Activated CD4-positive, alpha-beta T cell treated with anti-CD3 and anti-CD28 coated beads, Interleukin-2, Interleukin-4, amounts not matched to agents 100 ng/mL and 50 ng/mL, durations not matched to agents 16 hours and 8 hours (primary cell): ENCODE measurements around the gene NR4A1.

Experiments
- DNase-seq: peaks from one replicate; pipeline ENCODE4 v3.0.0-alpha.2; 2020; ENCODE audit warnings: low spot score

Gene NR4A1

GRCh38 chr12:52050758-52051541 is at the start of gene NR4A1:
Gene NR4A1, plus strand, starts transcription at chr12:52051442. Its CDS starts 2,887 bp downstream, at chr12:52054329.
- DNase-seq, result peak; percentile 94

GRCh38 chr12:52003016-52003550 is 48.2 kb upstream of the NR4A1 start:
- DNase-seq, result no peak

GRCh38 chr12:52003591-52003990 is 47.7 kb upstream of the NR4A1 start:
- no peak for DNase-seq

- no peak for DNase-seq
Observed at GRCh38 chr12:52004042-52004648, 47.1 kb upstream of the NR4A1 start.

- DNase-seq, result no peak
Observed at GRCh38 chr12:52005218-52005902, 45.9 kb upstream of the NR4A1 start.

GRCh38 chr12:52005903-52006703 is 45.1 kb upstream of the NR4A1 start:
- no peak for DNase-seq

- DNase-seq, result no peak
Observed at GRCh38 chr12:52006726-52007157, 44.5 kb upstream of the NR4A1 start, which contains the start of gene TAMALIN. Gene TAMALIN, plus strand, starts transcription at chr12:52006946. Its CDS starts 74 bp downstream, at chr12:52007020.

GRCh38 chr12:52007158-52007921 is 43.9 kb upstream of the NR4A1 start:
- DNase-seq, result no peak

GRCh38 chr12:52007982-52008510 is 43.2 kb upstream of the NR4A1 start:
- DNase-seq, result no peak

- DNase-seq, result no peak
Observed at GRCh38 chr12:52009081-52009751, 42.0 kb upstream of the NR4A1 start.

GRCh38 chr12:52010152-52010622 is 41.1 kb upstream of the NR4A1 start:
- DNase-seq, result no peak

GRCh38 chr12:52010692-52011601 is 40.3 kb upstream of the NR4A1 start:
- no peak for DNase-seq

- no peak for DNase-seq
Observed at GRCh38 chr12:52011602-52012214, 39.5 kb upstream of the NR4A1 start.

- no peak for DNase-seq
Observed at GRCh38 chr12:52013626-52014310, 37.5 kb upstream of the NR4A1 start.

GRCh38 chr12:52014567-52015530 is 36.4 kb upstream of the NR4A1 start:
- no peak for DNase-seq

- DNase-seq, result no peak
Observed at GRCh38 chr12:52015532-52016041, 35.7 kb upstream of the NR4A1 start.
